Amniotic epithelial cell (primary cell): ENCODE data around the gene MVP.
"Not testable (repeated sequence)": the region's sequence is repeated elsewhere in the genome, so short reads cannot be mapped to it uniquely, and the experiment has no call there.

Source experiments
- DNase-seq: peaks from one replicate; pipeline ENCODE4 v3.0.0-alpha.2; 2010; ENCODE audit warnings: low read depth

Gene MVP

DNA sequence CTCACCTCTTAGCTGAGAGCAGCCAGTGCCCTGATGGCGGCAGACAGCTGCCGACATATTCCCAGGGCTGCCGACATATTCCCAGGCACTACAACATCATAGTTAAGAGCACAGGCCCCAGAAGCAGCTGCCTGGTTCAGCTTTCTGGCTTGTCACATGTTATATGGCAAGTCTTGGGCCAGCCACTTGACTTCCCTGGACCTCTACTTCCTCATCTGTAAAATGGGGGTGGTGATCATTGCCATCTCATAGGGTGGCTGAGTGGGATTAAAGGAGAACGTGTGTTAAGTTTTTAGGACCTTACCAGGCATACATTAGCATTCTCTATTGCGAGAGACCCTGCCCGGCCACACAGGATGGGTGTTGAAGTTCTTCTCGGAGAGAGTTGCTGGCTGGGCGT is 23.7 kb downstream of the MVP start:
- no peak for DNase-seq

DNA sequence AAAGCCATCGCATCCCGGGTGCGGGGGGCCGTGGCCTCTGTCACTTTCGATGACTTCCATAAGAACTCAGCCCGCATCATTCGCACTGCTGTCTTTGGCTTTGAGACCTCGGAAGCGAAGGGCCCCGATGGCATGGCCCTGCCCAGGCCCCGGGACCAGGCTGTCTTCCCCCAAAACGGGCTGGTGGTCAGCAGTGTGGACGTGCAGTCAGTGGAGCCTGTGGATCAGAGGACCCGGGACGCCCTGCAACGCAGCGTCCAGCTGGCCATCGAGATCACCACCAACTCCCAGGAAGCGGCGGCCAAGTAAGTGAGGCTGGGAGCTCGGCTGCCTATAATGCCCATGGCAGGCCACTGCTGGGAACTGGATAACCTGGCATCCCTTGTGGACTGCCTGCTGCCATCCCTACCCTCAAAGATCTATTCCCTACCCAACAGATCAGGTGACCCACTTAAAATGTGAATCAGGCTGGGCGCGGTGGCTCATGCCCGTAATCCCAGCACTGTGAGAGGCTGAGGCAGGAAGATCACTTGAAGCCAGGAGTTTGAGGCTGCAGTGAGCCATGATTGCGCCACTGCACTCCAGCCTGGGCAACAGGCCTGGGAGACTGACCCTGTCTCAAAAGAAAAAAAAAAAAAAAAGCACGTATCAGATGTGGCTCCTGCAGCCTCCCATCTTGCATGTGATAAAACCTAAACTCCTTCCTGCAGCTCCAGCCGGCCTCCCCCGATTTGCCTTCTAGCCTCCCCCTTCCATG is 24.5 kb downstream of the MVP start:
- peak; percentile 76 for DNase-seq

DNA sequence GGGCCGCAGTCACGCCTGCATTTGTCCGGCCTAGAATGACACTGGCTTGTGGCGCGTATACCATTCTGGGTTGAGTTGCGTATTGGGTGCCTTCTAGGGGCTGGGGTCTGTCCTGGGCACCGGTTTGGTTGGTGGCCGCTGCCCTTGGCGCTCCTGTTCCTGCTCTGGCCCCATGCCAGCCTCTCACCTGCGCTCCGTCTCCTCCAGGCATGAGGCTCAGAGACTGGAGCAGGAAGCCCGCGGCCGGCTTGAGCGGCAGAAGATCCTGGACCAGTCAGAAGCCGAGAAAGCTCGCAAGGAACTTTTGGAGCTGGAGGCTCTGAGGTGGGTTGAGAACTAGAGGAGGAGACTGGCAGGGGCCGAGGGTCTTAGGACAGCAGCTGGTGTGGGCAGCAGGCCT is 25.4 kb downstream of the MVP start:
- DNase-seq = no peak

DNA sequence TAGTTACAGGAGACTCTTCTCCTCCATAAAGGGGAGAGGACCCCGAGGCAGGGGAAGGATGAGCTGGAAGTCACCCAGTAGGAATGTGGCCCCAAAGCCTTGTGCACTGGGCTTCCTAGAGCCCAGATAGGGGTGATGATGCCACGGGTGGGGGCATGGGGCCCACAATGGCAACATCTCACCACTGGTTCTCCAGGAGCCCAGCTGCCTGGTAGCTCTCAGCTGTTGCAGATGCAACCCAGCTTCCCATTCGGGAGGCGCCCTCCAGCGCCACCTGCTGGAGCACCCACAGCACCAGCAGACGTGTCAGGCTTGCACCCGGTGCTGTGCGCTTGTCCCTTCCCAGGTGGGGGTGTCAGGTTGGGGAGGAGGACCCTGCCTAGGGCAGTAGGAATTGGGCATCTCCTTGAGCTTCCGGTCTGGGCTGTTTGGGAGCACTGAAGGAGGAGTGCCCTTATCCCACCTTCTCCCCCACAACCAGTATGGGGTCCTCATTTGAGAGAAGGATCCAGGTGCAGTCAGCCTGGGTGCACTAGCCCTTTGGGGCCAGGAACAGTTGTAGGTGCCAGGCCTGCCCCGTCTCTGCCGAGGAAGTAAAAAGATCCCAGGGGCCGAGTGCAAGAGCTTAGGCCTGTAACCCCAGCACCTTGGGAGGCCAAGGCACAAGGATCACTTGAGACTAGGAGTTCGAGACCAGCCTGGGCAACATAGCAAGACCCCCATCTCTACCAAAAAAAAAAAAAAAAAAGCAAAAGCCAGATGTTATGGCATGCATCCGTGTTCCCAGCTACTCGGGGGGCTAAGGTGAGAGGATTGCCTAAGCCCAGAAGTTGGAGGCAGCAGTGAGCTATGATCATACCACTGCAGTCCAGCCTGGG is 28.4 kb downstream of the MVP start:
- peak; percentile 63 for DNase-seq

DNA sequence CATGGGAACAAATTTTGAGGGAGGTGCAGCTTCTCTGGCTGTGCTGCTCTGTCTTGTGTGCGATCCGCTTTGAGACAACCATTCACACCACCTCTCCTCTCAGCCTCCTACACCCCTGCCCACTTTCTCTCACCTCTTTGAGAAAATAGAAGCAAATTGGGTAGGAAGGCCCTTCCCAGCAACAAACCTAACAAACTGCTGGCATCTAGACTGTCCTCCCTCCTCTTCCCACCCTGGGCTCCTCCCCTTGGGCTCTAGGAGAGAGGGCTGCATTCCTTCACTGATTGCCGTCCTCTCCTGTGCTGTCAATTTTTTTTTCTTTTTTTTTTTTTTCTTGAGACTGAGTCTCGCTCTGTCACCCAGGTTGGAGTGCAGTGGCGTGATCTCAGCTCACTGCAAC is 29.2 kb downstream of the MVP start:
- DNase-seq = peak; percentile 25

DNA sequence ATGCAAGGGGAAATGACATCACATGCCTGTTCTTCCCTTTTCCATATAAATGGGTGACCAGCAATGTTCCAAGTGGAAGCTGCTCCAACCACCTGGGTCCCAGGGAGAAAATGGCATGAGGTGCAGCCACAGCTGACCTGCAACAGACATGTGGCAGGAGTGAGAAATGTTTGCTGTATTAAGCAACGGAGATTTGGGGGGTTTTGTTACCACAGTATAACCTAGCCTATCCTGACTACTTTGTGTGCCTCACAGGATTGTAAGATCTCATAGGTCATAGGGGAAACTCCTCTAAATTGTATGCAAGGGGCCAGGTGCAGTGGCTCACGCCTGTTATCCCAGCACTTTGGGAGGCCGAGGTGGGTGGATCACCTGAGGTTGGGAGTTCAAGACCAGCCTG is 30.7 kb downstream of the MVP start:
- DNase-seq = no peak

DNA sequence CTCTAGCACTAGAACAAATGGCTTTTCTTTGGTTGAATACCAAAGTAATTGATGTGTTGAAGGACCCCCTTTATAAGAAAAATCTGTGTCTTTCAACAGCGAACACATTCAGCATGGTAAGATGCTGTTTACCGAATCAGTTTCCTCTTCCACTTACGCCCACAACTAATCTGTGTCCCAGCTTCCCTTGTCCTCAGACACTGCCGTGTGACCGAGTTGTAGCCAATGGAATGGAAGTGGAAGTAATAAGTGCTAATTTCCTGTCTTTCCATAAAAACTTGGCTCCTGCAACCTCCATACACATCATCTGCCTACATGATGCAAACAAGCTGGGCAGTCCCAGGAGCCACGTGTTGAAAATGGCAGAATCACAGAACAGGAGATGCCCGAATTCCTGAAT is 32.4 kb downstream of the MVP start:
- no peak for DNase-seq

DNA sequence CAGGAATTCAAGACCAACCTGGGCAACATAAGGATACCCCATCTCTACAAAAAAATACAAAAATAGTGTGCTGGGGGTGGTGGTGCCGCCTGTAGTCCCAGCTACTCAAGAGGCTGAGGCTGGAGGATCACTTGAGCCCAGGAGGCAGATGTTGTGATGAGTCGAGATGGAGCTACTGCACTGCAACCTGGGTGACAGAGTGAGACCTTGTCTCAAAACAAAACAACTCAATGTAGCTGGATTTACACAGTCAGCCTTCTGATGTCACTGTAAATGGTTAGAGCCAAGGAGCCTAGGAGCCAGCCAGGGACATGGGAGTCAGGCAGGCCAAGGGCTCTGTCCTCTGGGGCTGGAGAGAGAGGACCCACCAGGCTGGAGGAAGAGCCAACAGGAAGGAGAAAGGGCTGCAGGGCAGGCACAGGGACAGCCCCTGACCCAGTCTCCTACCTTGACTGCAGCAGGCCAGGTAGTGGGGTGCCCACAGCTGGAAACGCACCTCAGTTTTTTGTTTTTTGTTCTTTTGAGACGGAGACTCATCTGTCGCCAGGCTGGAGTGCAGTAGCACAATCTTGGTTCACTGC is 34.3 kb downstream of the MVP start:
- no peak for DNase-seq

DNA sequence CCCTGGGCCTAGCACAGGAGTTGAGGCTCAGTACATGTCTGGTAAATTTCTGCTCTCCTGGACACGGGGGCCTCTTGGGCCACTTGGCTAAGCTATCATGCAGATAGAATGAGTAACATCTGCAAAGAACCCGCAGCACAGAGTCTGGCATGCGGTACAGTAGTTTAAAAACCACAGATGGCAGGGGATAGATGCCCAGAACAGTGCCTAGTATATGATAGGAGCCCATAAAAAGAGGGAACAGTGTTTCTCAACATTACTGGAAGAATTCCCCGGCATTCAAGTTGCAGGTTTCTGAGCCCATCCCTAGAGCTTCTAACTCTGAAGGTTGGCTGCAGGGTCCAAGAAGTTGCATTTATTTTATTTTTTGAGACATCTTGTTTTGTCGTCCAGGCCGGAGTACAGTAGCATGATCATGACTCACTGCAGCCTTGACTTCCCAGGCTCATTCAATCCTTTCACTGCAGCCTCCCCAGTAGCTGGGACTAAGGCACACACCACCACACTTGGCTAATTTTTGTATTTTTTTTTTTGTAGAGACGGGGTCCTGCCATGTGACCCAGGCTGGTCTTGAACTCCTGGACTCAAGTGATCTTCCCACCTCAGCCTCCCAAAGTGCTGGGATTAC is 37.0 kb downstream of the MVP start:
- peak; percentile 96 for DNase-seq

DNA sequence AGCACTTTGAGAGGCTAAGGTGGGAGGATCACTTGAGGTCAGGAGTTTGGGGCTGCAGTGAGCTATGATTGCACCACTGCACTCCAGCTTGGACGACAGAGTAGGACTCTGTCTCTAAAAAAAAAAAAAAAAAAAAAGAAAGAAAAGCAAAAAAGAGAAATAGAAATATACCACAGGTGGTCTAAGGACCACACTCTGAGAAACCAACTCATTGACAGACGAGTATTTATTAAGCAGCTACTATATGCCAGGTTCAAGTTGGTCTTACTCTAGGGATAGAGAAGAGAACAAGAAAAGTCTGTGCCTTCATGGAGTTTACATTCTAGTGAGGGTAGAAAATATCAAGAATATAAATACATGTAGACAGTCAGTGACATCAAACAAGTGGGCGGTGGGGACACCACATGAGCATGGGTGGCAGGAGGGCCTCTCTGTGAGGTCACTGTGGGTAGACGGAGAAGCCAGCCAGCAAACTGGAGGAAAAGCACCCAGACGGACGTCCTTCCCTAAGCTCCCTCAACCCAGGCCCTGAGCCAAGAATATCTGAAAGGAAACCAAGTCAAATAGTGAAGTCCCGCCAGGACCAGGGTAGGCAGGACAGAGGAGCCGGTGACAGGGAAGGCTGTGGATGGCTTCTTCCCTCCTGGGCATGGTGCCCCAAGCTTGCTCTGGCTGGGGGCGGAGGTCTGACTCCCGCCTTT is 38.0 kb downstream of the MVP start:
- peak; percentile 21 for DNase-seq

DNA sequence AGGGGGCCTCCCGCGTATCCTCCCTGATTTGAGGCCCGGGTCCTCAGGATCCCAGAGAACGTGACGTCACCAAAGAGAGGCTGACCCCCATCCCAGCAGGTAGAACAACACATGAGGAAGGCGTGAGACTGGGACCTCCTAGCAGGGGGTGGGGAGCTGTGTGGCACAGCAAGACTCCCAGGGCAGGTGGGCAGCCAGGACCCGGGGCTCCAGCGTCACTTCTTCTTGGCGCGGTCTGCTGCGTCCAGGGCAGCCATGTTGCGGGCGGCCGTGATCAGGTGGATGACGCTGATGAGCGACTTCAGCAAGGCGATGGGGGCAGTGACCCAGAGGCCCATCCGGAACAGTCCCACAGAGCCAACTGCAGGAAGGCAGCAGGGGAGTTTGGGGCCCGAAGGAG is 38.7 kb downstream of the MVP start:
- no peak for DNase-seq

DNA sequence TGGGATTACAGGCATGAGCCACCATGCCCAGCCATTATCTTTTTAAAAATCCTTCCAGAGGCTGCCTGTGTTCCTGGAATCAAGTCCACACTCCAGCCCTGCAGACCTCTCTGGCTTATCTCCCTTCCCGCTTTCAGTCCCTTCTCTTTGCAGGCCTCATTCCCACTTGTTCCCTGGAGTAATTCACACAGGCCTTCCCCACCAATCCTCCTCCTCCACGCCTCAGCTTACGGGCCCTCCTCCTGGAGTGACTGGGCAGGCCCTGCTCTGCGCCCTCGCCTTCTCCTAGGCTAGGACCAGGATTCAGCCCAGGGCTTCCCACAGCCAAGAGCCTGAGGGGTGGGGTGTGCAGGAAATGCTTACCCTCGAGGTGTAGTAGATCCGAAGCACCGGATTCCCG is 40.0 kb downstream of the MVP start:
- no peak for DNase-seq

DNA sequence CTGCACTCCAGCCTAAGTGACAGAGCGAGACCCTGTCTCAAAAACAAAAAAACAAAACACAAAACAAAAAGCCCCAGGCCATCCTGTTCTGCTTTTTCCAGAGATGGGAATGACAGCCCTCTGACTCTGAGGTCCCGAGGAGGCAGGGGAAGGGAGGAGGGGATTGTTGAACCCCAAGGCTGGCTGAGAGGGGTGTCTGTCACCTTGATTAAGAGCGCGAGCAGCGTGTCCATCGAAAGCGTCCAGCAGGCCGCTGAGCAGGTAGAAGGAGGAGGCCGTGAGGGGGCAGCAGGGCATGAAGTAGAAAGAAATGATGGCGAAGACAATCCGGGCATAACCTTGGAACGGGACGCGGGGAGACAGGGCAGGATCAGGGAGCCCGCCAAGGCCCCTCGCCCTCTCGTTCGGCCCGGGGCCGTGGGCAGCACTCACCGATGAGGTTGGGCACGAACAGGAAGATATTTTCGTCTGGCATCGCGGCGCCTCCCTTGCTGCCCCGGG is 42.2 kb downstream of the MVP start:
- no peak for DNase-seq

DNA sequence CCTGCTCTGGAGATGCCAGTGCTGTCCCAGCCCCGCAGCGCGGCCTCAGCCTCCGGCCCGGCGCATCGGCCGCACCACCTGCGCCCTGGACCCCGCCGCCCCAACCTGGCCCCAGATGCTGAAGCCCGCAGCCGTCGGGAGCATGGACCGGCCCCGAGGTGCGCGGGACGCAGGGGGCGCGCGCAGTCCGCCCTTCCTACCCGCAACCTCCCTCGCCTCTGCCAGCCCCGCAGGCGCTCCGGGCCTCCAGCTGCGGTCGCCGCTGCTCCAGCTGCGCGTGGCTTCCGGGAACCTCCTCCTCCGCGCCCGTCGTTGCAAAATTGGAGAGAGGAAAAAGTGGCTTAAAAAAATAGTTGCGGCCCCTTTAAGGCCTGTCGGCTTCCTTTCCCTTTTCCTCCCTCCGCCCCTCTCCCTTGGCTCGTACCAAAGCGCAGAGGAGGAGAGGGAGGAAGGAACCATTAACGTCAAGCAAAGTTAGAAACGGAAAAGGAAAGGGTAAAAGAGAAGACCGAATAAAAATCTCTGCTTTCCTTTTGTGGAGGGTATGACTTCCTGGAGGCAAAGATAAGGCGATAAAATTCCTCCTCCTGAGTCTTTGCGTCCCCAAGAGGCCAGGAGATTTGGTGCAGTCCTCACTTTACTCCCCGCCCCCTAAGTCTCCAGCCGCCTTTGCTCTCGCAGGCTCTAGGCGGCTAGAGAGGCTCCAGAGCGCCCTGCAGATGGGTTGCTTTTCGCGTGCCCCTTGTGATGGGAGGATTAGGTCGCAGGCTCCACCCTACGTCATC is 42.8 kb downstream of the MVP start, which contains the start of gene CDIPT:
CDIPT (minus strand) TSS at position 343 of the 785 bp plus-strand sequence. CDS start 369 bp downstream, outside the sequence.
- DNase-seq = peak; percentile 98

DNA sequence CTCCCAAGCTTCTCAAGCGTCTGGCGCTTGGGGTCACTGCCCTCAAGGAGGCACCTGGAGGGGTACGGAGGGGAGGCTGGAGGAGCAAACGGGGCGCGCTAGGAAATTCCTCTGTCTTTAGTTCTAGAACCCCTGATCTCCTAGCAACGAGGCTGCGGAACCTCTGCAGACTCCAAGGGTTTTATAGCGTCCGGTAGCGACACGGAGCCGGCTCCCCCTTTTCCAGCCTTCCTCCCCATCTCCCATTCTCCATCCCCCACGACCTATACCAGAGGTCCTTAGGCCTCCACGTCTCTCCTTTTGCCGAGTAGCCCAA is 43.4 kb downstream of the MVP start:
- no peak for DNase-seq

DNA sequence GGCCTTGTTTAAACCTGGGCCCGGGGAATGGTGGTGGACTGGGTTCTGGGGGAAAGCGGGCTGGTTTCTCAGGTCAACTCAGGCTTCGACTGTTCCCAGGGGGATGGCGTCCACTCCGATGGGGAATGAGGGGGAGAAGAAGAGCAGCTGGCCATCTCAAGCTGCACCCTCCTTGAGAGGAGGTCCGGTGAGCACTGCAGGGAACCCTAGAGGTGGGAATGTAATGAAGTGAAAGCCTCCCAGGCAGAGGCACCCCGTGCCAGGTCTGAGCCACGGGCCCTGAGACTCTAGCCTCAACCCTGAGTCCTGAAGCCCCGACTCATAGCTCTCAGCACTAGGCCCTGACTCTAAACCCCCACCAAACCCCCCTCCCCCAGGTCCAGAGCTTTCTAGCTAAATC is 43.9 kb downstream of the MVP start:
- peak; percentile 21 for DNase-seq

DNA sequence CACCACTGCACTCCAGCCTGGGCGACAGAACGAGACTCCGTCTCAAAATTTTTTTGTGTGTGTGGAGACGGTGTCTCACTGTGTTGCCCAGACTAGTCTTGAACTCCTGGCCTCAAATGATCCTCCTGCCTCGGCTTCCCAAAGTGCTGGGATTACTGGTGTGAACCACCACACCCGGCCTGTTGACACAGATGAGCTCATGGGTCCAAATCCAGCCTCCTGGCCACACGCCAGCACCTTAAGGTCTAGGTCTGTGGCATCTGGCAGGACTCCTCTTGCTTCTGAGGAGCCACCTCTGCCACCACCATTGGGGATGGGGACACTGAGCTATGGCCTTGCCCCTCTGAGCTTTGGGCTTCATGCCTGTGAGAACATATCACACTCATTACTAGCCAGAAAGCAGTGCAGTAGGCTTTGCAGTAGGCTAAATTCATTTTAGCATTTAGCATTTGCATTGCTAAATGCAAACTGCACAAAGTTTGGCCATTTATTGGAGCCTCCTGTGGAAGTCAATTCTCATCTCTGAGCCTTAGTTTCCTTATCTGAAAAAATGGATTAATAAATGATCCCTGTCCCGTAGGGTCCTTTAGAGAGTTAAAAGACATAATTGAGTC is 48.2 kb downstream of the MVP start:
- no peak for DNase-seq

DNA sequence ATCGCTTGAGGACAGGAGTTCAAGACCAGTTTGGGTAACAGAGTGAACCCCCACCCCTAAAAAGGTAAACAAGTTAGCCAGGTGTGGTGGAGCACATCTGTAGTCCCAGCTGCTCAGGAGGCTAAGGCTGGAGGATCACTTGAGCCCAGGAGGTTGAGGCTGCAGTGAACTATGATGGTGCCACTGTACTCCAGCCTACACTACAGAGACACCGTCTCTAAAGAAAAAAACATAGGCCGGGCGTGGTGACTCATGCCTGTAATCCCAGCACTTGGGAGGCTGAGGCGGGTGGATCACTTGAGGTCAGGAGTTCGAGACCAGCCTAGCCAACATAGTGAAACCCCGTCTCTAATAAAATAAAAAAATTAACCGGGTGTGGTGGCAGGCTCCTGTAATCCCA is 48.8 kb downstream of the MVP start:
- not testable (repeated sequence) for DNase-seq

DNA sequence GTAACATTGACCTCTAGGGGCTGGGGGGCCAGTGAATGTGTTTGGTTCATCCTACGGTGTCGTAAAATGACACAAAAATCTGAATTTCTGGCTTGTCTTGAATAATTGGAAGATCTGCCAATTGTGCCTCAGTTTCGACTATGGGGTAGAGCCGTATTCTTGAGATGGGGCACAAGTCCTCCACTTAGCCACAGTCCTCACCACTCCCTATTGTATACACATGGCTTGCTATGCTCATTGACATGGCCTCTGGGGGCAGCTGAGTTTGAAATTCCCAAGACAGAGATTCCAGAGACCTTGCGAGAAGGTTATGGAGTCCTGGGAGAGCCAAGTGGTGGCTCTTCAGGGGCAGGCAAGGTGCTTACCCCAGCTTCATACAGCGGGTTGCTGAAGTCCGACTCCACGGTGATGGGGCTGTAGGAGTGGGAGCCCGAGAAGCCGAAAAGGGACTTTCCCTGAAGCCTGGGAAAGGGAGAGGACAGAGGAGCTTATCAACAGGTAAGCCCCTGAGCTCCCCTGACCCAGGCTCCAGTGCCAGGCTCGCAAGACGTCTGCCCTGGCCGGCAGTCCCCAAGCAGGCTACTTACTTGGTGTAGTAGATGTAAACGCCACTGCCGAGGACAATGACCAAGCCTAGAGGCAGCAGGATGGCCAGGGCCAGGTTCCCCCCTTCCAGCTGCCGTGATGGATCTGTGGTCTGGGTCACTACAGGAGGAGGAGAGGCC is 51.7 kb downstream of the MVP start:
- no peak for DNase-seq

DNA sequence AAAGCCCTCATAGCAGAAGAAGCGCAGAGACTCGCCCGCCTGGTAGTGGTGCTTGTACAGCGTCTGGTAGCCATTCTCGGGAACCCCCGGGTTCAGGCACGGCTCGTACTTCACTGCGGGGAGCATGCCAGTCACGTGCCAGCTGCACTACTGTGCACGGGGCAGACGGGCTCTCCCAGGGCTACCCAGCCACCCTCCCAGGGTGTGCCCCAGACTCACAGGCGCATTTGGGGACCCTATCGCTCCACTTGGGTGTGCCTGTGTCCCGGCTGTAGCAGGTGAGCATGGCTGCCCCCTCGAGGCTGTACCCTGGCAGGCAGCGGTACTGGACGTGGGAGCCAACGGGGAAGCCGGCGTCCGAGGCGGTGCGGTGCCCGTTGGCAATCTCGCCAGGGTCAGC is 53.1 kb downstream of the MVP start:
- no peak for DNase-seq
